Measurements from ENCODE around the gene RGS1. TPM values are rescaled to one million over a fixed set of nuclear protein-coding genes. Genes with fewer than 3 reads are reported as not detected.
"Not testable (repeated sequence)": the region's sequence is repeated elsewhere in the genome, so short reads cannot be mapped to it uniquely, and the experiment has no call there.

The RGS1 gene, protein sequence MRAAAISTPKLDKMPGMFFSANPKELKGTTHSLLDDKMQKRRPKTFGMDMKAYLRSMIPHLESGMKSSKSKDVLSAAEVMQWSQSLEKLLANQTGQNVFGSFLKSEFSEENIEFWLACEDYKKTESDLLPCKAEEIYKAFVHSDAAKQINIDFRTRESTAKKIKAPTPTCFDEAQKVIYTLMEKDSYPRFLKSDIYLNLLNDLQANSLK
- polyA plus RNA-seq = 10 to 100 TPM in 1 of 3 donors, 1 to 10 TPM in 2; 3.9 to 27.9 (median 7.5) TPM

DNA sequence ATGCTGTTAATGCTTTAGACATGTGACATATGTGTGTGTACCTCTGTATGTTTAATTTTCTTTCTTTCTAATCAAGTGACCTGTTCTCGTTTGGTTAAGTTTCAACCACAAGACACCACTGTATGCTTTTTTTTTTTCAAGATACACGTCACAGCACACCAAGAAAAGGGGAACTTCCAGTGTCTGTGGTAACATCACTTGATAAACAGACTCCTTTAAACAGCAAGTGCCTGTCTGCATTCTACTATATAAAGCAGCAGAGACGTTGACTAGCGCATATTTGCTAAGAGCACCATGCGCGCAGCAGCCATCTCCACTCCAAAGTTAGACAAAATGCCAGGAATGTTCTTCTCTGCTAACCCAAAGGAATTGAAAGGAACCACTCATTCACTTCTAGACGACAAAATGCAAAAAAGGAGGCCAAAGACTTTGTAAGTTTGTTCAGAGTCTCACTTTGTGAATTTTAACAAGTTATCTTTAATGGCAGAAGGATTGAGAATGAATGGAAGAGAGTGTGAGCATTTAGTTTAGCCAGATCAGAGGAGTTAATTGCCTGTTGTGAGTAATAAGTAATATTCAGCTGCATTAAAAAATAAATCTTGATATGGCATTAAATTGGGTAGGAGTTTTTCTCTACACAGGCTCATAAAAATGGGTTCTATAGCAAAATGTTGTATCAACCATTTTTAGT is at the start of gene RGS1:
RGS1 (plus strand) TSS at position 275 of the 691 bp plus-strand sequence; CDS start at position 295, 20 bp downstream.
- H3K27ac ChIP-seq (ENCODE audit: low read depth, low read length) = no peak within 1 kb of the TSS

DNA sequence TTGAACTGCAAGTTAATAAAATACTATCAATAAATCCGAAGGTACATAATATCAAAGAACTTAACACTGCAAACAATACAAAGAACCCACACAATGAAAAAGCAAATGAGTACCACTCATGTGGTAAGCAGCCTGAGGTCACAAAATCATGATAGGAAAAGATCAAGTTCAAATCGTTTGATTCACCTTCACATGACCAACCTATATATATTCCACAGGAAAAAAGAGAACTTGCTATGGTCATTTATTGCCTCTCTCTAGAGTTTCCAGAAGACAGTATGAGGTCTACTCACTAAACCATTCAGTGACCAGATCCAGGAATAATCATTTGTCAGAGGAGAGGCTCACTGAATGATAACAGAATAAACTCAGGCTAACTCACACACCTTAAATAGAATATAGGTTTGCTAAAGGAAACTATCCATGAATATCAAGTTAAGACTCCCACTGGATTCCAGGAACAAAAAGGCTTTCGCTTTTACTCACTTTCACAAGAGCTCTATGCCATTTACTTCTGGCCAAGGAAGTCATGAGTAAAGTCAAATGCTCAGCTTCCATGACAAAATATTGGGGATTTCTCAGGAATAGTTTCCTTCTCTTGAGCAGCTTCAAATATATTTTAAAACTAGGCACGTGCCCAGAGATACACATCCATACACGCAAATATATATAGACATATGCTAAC is 48.3 kb upstream of the RGS1 start:
- 85 to 92% (median 92%) methylated on average over 5 of the region's 5 CpGs for WGBS, 3 donors
- no peak overlapping the region for H3K27ac ChIP-seq (ENCODE audit: low read depth, low read length)

More for the DNA sequence above, at the start of gene RGS1:
- WGBS, 3 donors = 54 to 76% (median 62%) methylated on average over 7 of the region's 7 CpGs

DNA sequence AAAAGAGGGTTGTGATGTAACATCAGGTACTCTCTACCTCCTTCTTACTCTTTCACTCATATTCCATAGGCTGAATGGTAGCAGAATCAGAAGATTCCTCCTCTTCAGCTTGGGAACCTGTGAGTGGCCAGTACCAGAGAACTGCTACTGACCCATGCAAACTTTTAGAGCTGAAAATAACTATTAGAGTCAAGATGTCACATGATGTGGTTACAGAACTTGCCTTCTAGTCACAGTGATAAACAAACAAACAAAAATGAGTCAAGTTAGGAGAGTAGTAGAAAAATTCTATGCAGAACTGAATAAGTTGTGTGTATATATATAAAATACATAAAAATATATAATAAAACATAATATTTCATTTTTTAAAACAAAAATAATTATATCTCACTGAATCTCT is 47.6 kb upstream of the RGS1 start:
- H3K27ac ChIP-seq (ENCODE audit: low read depth, low read length) = no peak overlapping the region

DNA sequence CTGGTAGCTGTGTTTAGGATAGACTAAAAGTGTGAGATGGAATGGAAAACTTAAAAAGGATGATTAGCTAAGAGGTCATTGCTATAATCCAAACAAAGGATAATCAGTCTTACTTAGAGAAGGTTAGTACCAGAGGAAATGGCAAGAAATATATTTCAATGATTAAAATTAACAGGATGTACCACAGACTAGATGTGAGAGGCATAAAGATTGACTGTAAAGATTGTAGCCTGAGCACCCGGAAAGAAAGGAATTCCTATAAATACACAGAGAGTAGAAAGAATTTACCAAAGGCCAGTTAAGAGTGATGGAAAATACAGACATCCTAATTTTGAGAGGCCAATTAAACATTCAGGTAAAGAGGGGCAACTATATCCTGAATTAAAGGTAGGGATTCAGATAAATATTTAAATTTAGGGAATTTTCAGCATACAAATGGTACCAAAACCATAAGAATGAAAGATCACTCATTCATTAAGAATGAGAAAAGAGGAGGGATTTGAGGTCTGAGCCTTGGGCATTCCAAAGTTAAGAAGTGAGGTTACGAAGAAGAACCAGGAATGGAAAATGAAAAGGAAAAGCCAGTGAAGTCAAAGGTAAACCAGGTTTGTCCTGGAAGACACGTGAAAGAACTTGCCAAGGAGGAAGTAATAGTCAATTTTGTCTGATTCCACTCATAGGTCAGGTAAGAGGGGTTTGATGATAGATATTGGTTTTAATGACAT is 46.4 kb upstream of the RGS1 start:
- H3K27ac ChIP-seq (ENCODE audit: low read depth, low read length) = no peak overlapping the region
- WGBS, 3 donors = 77 to 89% (median 84%) methylated on average over 3 of the region's 3 CpGs

DNA sequence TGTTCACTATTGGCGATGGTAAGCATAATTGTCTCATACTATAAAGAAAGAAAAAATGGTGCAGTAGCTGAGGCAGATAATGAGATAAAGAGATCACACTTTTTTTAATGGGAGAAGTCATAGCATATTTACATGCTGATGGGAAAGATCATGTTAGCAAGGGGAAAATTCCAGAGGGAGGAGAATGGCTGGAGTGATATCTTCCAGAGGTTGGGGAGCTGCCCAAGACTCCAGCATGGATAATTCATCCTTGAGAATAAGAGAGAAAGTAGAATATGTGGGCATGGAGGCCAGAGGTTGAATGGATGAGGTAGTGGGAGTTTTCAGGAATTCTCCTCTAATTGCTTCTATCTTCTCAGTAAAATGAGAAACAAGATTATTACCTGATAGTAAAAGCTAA is 45.8 kb upstream of the RGS1 start:
- H3K27ac ChIP-seq (ENCODE audit: low read depth, low read length) = no peak overlapping the region
- WGBS, 3 donors = 83 to 88% (median 86%) methylated on average over 1 of the region's 1 CpG

DNA sequence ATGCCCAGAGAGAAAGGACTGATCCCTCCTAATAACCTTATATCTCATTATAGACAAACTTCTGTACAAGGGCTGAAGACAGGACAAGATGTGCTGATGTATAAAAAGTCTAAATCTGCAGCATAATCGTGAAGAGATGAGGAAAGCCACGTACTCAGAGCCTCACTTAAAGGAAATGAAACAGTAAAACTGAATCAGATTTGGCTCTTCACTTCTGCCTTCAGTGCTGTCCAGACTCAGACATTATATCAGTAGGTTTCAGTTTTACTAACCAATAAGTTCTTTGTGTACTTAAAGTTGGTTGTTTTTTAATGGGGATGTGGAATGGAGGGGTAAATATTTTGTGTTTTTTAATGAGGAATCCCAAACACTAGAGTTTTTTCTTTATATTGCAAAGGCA is 45.3 kb upstream of the RGS1 start:
- 9 to 55% (median 24%) methylated on average over 2 of the region's 2 CpGs for WGBS, 3 donors
- H3K27ac ChIP-seq (ENCODE audit: low read depth, low read length) = no peak overlapping the region

DNA sequence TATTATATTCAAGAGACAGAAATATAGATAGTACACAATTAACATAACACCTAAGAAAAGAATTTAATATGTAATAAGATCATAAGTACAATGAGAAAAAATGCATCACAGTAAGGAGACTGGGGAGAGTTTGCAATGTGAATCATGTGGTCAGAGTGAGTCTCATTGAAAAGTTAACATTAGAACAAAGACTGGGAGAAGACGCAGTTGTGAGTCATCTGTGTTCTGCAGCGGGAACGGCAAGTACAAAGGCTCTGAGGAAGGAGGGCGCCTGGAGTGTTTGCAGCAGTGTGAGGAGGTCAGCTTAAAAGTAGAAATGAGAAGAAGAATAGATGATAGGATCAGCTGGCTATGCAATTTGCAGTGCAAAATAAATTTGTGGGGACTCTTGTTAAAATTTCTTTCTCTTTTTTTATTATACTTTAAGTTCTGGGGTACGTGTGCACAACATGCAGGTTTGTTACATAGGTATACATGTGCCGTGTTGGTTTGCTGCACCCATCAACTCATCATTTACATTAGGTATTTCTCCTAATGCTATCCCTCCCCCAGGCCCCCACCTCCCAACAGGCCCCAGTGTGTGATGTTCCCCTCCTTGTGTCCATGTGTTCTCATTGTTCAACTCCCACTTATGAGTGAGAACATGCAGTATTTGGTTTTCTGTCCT is 44.4 kb upstream of the RGS1 start:
- not testable (repeated sequence) for H3K27ac ChIP-seq (ENCODE audit: low read depth, low read length)
- 73 to 82% (median 78%) methylated on average over 6 of the region's 6 CpGs for WGBS, 3 donors

DNA sequence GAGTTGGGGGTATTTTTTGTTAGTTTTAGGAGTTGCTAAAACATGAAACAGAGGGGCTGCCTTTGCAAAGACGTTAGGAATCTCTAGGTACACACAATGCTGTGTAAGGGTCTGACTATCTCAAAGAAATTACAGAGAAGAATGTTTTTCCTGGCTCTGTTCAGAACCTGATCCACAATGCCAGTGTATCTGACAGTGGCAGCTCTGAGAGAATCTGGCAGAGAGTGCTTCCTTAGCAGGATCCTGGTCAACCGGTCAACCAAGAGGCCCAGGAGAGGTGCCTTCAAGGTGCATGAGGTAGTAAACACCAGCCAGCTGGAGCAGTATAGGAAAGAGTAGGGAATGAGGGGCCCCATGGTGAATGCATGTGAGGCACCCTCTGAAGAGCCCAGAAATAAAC is 40.9 kb upstream of the RGS1 start:
- 36 to 61% (median 58%) methylated on average over 2 of the region's 2 CpGs for WGBS, 3 donors
- H3K27ac ChIP-seq (ENCODE audit: low read depth, low read length) = no peak overlapping the region

DNA sequence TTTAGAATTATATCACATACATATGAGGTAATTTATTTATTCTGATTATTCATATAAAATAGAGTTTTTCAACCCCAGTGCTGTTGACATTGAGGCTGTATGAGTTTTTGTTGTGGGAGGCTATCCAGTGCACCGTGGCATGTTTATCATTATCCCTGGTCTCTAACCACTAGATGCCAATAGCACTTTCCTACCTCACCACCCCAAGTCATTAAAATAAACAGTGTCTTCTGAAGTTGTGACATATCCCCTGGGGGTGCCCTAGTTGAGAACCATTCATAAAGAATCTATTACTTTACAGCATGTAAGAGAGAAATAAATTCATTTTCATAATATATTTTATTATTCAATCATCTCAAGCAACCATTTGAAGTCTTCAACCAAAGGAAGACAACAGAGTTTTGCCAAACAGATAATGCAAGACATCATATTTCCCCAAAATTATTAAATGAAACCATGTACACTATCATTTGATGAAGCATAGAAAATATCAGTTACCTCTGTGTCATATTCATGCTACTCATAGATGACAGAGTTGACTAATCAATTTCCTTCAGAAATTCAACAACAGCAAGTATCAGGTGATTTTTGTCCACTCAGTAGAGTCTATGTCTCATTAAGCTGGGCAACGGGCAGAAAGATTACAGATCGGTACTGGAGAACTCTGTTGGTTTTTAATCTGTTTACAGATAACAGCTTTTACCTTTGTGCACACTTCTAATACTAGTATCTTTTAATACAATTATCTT is 39.5 kb upstream of the RGS1 start:
- no peak overlapping the region for H3K27ac ChIP-seq (ENCODE audit: low read depth, low read length)
- 60 to 87% (median 85%) methylated on average over 3 of the region's 3 CpGs for WGBS, 3 donors

DNA sequence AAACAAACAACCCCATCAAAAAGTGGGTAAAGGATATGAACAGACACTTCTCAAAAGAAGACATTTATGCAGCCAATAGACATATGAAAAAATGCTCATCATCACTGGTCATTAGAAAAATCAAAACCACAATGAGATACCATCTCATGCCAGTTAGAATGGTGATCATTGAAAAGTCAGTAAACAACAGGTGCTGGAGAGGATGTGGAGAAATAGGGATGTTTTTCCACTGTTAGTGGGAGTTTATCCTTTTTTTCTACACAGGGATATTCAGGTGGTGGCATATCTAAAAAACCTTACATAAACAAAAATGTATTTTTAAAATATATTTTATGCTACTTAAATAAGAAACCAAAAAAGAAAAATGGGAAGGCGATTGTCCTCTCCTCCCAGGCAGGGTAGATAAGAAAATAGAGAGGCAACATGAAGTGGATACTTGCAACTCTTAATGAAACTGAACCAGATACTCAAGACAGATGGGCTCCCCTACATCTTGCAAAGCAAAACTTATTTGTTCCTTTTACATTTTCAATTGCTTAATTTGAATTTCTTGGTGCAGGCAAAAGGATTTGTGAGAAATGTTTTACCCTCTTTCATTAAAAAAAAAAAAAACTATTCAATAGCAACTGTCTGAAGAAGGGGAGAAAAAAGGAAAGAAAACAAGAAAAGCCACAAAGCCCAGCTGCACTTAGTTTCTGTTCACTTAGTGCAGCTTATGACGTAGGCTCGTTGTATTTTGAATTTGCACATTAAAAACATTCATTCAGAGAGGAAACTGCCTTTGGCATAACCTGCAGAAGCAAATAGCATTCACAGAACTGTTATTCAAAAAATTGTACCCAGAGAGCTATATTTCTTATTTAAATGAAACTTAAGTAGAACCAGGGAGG is 36.9 kb upstream of the RGS1 start:
- 42 to 79% (median 43%) methylated on average over 3 of the region's 3 CpGs for WGBS, 3 donors
- no peak overlapping the region for H3K27ac ChIP-seq (ENCODE audit: low read depth, low read length)

DNA sequence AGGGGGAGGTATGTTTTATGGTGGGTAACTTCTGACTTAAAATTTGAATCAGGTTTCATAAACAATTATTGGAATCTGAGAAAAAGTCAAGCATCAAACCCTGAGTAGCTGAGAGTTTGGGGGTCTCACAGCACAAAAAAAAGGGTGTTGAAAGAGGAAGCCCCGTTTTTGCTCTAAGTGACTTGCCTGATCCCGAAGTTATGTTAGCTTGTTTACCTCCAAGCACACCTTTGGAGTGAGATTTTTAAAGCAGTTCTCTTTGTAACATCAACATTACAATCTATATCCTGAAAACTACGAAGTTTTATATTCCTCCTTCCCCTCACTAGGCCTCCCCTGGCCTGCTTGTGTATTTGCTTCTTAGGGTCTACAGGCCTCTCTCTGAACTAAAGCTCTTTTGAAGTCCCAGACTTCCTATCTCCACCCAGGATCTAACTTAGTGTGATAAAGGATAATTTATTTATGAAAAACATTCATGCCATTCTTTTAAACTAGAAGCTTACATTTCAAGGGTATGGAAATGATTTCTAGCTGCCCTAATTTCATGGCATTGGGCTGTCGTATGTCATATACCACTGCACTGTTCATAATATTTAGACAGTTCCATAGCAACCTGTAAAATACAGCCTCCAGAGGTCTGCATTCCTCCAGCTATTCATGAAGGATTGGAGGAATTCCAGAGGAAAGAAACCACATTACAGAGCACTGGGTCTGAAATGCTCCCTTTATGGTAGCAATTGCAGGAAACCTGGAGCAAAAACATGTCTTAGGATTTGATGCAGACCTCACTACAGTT is 36.1 kb upstream of the RGS1 start:
- no peak overlapping the region for H3K27ac ChIP-seq (ENCODE audit: low read depth, low read length)
- 25 to 48% (median 36%) methylated on average over 4 of the region's 4 CpGs for WGBS, 3 donors

DNA sequence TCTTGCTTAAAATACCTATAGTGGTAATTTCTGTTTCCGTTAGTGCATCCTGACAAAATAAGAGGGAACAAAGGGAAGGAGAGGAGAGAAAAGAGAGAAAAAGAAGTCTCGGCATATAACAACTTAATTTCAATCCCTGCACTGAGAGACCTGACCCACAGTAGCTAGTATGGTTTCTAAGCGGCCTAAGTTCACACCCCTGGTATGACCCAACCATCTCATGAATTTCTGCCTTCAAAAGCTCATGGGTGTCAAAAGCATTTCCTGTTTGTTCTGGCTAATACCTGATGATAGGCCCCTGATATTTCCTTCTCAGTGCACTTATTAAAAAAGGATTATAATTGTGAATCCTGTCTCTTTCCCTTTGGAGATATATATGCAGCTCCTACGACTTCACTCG is 32.1 kb upstream of the RGS1 start:
- no peak overlapping the region for H3K27ac ChIP-seq (ENCODE audit: low read depth, low read length)

DNA sequence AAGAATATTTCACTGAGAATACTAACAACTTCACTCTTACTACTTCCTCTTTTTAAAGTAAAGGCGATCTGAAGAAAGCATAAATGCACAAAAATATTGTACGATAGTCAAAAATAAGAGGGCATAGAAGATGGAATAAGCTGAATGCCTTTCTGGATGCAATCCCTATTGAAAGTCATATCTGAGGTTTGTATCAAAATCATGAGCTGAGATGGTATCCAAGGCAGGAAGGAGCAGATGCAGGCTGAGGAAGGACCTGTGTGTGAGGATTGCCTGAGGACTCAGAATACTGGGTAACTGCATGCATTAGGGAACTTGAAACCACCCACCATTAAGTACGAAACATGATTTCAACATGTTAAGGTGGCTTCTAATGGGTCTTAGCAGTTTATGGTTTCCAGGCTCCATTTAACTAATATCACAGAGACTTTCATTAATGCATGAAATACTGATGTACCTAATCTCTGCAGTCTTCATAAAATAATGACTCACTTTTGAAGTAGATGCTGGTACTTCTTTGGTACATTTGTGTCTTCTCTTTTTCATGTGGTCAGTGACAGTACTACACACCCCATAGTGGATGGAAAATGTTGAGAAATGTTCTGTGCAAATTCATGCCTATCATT is 29.6 kb upstream of the RGS1 start:
- no peak overlapping the region for H3K27ac ChIP-seq (ENCODE audit: low read depth, low read length)
- 60 to 93% (median 81%) methylated on average over 3 of the region's 3 CpGs for WGBS, 3 donors

More for the DNA sequence above, 32.1 kb upstream of the RGS1 start:
- 95 to 98% (median 96%) methylated on average over 5 of the region's 5 CpGs for WGBS, 3 donors

DNA sequence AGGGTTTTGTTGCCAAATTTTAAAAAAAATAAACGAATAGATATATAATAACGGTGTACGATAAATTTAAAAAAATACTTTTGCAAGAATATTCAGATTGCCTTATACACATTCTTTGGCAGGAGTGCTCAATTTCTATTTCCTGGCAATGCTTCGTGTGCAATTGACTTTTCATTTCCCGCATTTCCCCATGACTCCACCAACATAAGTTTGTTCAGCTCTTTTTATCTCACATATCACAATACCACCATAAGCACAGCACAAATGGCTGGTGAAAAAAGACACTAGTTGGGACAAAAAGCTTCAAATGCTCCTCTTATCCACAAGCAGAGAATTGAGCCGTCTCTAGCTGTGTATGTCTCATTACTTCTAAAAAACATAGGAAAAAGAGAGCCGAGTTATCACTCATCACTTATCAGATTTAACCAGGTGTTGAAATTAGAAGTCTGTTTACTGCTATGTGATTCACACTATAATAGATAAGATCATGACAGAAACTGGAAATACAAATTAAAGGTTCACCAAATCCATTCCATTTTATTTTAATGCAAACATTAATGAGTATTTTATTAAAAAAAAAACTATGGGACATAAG is 28.9 kb upstream of the RGS1 start:
- 59 to 60% (median 59%) methylated on average over 7 of the region's 7 CpGs for whole genome bisulfite sequencing, 3 donors

DNA sequence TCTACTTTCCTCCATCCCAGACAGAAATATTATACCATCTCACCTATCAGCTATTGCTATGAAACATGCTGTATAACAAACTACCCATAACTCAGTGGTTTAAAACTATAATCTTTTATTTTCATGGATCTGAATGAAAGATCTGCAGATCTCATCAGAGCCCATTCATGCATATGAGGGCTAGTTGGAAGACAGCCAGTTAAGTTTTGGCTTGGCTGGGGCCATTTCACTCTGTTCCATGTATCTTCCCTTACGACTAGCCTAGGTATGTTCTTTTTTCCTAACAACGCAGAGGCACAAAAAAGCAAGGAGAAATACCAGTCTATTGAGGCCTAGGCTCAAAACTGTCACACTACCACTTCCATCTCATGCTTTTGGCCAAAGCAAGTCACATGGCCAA is 28.1 kb upstream of the RGS1 start:
- no peak overlapping the region for H3K27ac ChIP-seq (ENCODE audit: low read depth, low read length)
- 86 to 91% (median 89%) methylated on average over 2 of the region's 2 CpGs for WGBS, 3 donors

More for the DNA sequence above, 28.9 kb upstream of the RGS1 start:
- no peak overlapping the region for H3K27ac ChIP-seq (ENCODE audit: low read depth, low read length)
